K562 (cell line): ENCODE results near the gene ITPRIPL2. TPM values are rescaled to one million over a fixed set of nuclear protein-coding genes. Genes with fewer than 3 reads are reported as not detected.

Source experiments
- ATAC-seq: fragments of 200-7000 bp; cut with Tn5 transposase; 3 replicates; pipeline ENCODE4 v1.9.1; 2020; ENCODE audit warnings: moderate library complexity
- BruUV-seq: library from RNA; stranded (reverse); fragments of 400-500 nt; replicated peaks from 2 replicates; lab custom pipeline; 2021; lab: Mats Ljungman, UMichigan
- CTCF ChIA-PET: fragments of 300-600 bp; formaldehyde crosslinking; extraction: SDS; loops from one replicate; lab custom pipeline; 2021; ENCODE audit warnings: low intra/inter-chr PET ratio; lab: Yijun Ruan, JAX
- POLR2A ChIA-PET: fragments of 300-600, 350-650 bp; sonication (Branson Sonifier 250); formaldehyde crosslinking; extraction: SDS; loops from one replicate; lab custom pipeline; 2021; ENCODE audit warnings: antibody characterized with exemption, inconsistent platforms; lab: Yijun Ruan, JAX
- DNase-seq, 4 experiments: peaks; one replicate each; pipeline versions ENCODE4 v3.0.0 to v3.0.0-alpha.2; 2011 to 2018; ENCODE audit warnings: low spot score in 3 of 4, mixed read lengths in 3 of 4; ENCODE audit errors: extremely low read depth in 1 of 4
- FAIRE-seq: peaks from 2 replicates; lab custom pipeline; 2011; peaks lifted over from hg19 to GRCh38; lab: Jason Lieb, UNC
- H2AFZ ChIP-seq: 2 replicates; pipeline ENCODE4 v1.6.0; 2011; ENCODE audit warnings: low read depth, low read length, control low read depth, inconsistent platforms
- H3K27ac ChIP-seq: fragments of 200-600 bp; 3 replicates; pipeline ENCODE4 v1.8.0; 2011; ENCODE audit warnings: low read depth, mild to moderate bottlenecking, control low read depth, inconsistent platforms, low read length, moderate library complexity, mixed read lengths; ENCODE audit errors: extremely low read depth
- H3K27me3 ChIP-seq, 2 experiments: fragments of 300-600 bp in 1 of 2; 2 replicates in 1 of 2; 3 replicates in 1 of 2; pipeline versions ENCODE4 v1.6.0 to v1.8.0; 2011; ENCODE audit warnings: inconsistent platforms in 2 of 2, low read length in 2 of 2, mild to moderate bottlenecking in 1 of 2, mixed read lengths in 1 of 2, moderate library complexity in 1 of 2; ENCODE audit not compliant: control insufficient read depth in 2 of 2, insufficient read depth in 2 of 2
- H3K36me3 ChIP-seq: fragments of 300-600 bp; 3 replicates; pipeline ENCODE4 v1.8.0; 2011; ENCODE audit warnings: mild to moderate bottlenecking, low read length, inconsistent platforms; ENCODE audit not compliant: control insufficient read depth, insufficient read depth
- H3K4me1 ChIP-seq, 2 experiments: fragments of 200-600 bp in 1 of 2; replicated peaks in 1 of 2; 2 replicates in 1 of 2; 3 replicates in 1 of 2; pipeline versions ENCODE4 v1.5.1 to v1.8.0; 2011; ENCODE audit warnings: inconsistent platforms in 2 of 2, low read length in 2 of 2, mild to moderate bottlenecking in 1 of 2, mixed read lengths in 1 of 2, moderate library complexity in 1 of 2; ENCODE audit not compliant: control insufficient read depth in 2 of 2, insufficient read depth in 2 of 2
- H3K4me2 ChIP-seq: 2 replicates; pipeline ENCODE4 v1.6.1; 2011; ENCODE audit warnings: low read length, control low read depth, inconsistent platforms, mixed read lengths; ENCODE audit not compliant: insufficient read depth
- H3K4me3 ChIP-seq: fragments of 200-600 bp; sonication (generic), shearing (Covaris generic); 2 replicates; pipeline ENCODE4 v1.5.1; 2016; ENCODE audit warnings: control low read depth, inconsistent platforms
- H3K79me2 ChIP-seq: fragments of 200-600 bp; 3 replicates; pipeline ENCODE4 v1.8.0; 2011; ENCODE audit warnings: low read length, inconsistent platforms; ENCODE audit not compliant: control insufficient read depth, insufficient read depth
- H3K9ac ChIP-seq, 2 experiments: 2 replicates each; pipeline versions ENCODE4 v1.6.0 to v1.6.1; 2011; ENCODE audit warnings: low read depth in 2 of 2, low read length in 2 of 2, control low read depth in 1 of 2, inconsistent platforms in 1 of 2, mild to moderate bottlenecking in 1 of 2, mixed read lengths in 1 of 2; ENCODE audit not compliant: insufficient read depth in 1 of 2
- H3K9me1 ChIP-seq: one replicate; pipeline ENCODE4 v1.6.0; 2011; ENCODE audit warnings: inconsistent platforms, mild to moderate bottlenecking, low read length, moderate library complexity; ENCODE audit not compliant: control insufficient read depth, insufficient read depth
- H3K9me3 ChIP-seq: replicated peaks from 2 replicates; pipeline ENCODE4 v1.5.1; 2011; ENCODE audit warnings: low read depth, low read length, inconsistent platforms; ENCODE audit not compliant: control insufficient read depth, insufficient read depth
- H4K20me1 ChIP-seq: replicated peaks from 2 replicates; pipeline ENCODE4 v1.6.1; 2011; ENCODE audit warnings: low read length, inconsistent platforms, mixed read lengths; ENCODE audit not compliant: control insufficient read depth, insufficient read depth
- ARID1B ChIP-seq: fragments of 450-650 bp; IDR thresholded peaks from 2 replicates; pipeline ENCODE4 v1.6.1; 2016; ENCODE audit warnings: antibody characterized with exemption, mild to moderate bottlenecking, inconsistent platforms
- ASH1L ChIP-seq: fragments of 450-650 bp; IDR thresholded peaks from 2 replicates; pipeline ENCODE4 v1.6.1; 2018; ENCODE audit warnings: borderline replicate concordance, mild to moderate bottlenecking, low read depth; ENCODE audit not compliant: partially characterized antibody
- CREB1 ChIP-seq, 2 experiments: sonication (generic) in 1 of 2; formaldehyde crosslinking in 1 of 2; IDR thresholded peaks; 2 replicates each; pipeline versions ENCODE4 v1.6.1 to v1.8.0; 2012 to 2022; ENCODE audit warnings: inconsistent platforms in 1 of 2, mild to moderate bottlenecking in 1 of 2, missing genetic modification reagents in 1 of 2, moderate library complexity in 1 of 2
- EHMT2 ChIP-seq: fragments of 450-650 bp; IDR thresholded peaks from 2 replicates; pipeline ENCODE4 v1.6.1; 2018; ENCODE audit warnings: antibody characterized with exemption
- ESRRA ChIP-seq: fragments of 450-650 bp; IDR thresholded peaks from 2 replicates; pipeline ENCODE4 v1.6.1; 2014; ENCODE audit warnings: low read depth, mild to moderate bottlenecking, moderate library complexity, borderline replicate concordance
- ESRRB ChIP-seq: fragments of 250-450 bp; sonication (Bioruptor Pico); IDR thresholded peaks from 2 replicates; pipeline ENCODE4 v1.5.0; 2020; ENCODE audit warnings: mild to moderate bottlenecking, moderate library complexity, borderline replicate concordance
- ETV6 ChIP-seq, 3 experiments: fragments of 150-350 bp in 1 of 3; sonication (generic) in 1 of 3; formaldehyde crosslinking in 1 of 3; IDR thresholded peaks; 2 replicates each; pipeline versions ENCODE4 v1.6.1 to v1.8.0; 2014 to 2022; ENCODE audit warnings: borderline replicate concordance in 2 of 3, low read depth in 2 of 3, antibody characterized with exemption in 1 of 3, low read length in 1 of 3, mild to moderate bottlenecking in 1 of 3, missing genetic modification reagents in 1 of 3
- HDAC2 ChIP-seq: fragments of 450-650 bp; IDR thresholded peaks from 2 replicates; pipeline ENCODE4 v1.6.1; 2016; ENCODE audit warnings: mild to moderate bottlenecking
- HMG20A ChIP-seq: fragments of 450-650 bp; formaldehyde crosslinking; conservative IDR thresholded peaks from 2 replicates; pipeline ENCODE4 v1.4.0; 2020; ENCODE audit warnings: mild to moderate bottlenecking, mixed read lengths
- NONO ChIP-seq, 2 experiments: fragments of 200-400 bp in 1 of 2; fragments of 450-650 bp in 1 of 2; formaldehyde crosslinking in 1 of 2; IDR thresholded peaks; 2 replicates each; pipeline ENCODE4 v1.6.1; 2017; ENCODE audit warnings: low read depth in 2 of 2, mild to moderate bottlenecking in 2 of 2, moderate library complexity in 2 of 2, low read length in 1 of 2
- PHF21A ChIP-seq: fragments of 450-650 bp; IDR thresholded peaks from 2 replicates; pipeline ENCODE4 v1.6.1; 2017; ENCODE audit warnings: low read depth, borderline replicate concordance
- PTTG1 ChIP-seq: fragments of 450-650 bp; IDR thresholded peaks from 2 replicates; pipeline ENCODE4 v1.6.1; 2016; ENCODE audit warnings: low read depth, mild to moderate bottlenecking, missing genetic modification characterization, missing compliant biosample characterization
- SRF ChIP-seq, 2 experiments: fragments of 250-450, 450-650 bp in 1 of 2; sonication (Bioruptor Pico) in 1 of 2; sonication (generic) in 1 of 2; formaldehyde crosslinking; IDR thresholded peaks; 2 replicates each; pipeline versions ENCODE4 v1.5.0 to v1.5.1; 2020 to 2022; ENCODE audit warnings: mild to moderate bottlenecking in 1 of 2, missing genetic modification reagents in 1 of 2
- TEAD4 ChIP-seq, 2 experiments: sonication (generic) in 1 of 2; formaldehyde crosslinking in 1 of 2; IDR thresholded peaks; 2 replicates each; pipeline versions ENCODE4 v1.6.1 to v1.8.0; 2012 to 2022; ENCODE audit warnings: borderline replicate concordance in 1 of 2, inconsistent platforms in 1 of 2, low read length in 1 of 2, mild to moderate bottlenecking in 1 of 2, missing genetic modification reagents in 1 of 2
- ZFP30 ChIP-seq: fragments of 250-450 bp; sonication (Bioruptor Pico); IDR thresholded peaks from 2 replicates; pipeline ENCODE4 v1.8.0; 2022; ENCODE audit warnings: moderate library complexity, mild to moderate bottlenecking, inconsistent platforms, borderline replicate concordance
- ZNF121 ChIP-seq: sonication (generic); formaldehyde crosslinking; conservative IDR thresholded peaks from 2 replicates; pipeline ENCODE4 v1.8.0; 2022; ENCODE audit warnings: missing genetic modification reagents
- ZNF316 ChIP-seq: fragments of 450-650 bp; IDR thresholded peaks from 2 replicates; pipeline ENCODE4 v1.6.1; 2016
- ZNF384 ChIP-seq: IDR thresholded peaks from 2 replicates; pipeline ENCODE4 v1.6.1; 2012; ENCODE audit warnings: low read depth, low read length, improper control_type of control experiment
- WGBS: fragments of 100-300 bp; shearing (Covaris generic); methylation state at CpG from one replicate; pipeline ENCODE4 v1.1.6; 2016; ENCODE audit warnings: low coverage, mixed read lengths; ENCODE audit not compliant: insufficient coverage; ENCODE audit errors: missing lambda C conversion rate; 5-methylcytosine and 5-hydroxymethylcytosine counted together
- in situ Hi-C: fragments of 300-500 bp; cut with MboI; formaldehyde crosslinking; loops from 4 replicates; pipeline ENCODE4 v1.15.0; 2018; ENCODE audit warnings: inconsistent platforms, mixed read lengths
- intact Hi-C: fragments of 100-400 bp; cut with micrococcal nuclease; formaldehyde crosslinking; loops from 2 replicates; pipeline ENCODE4 v1.14.2; 2022
- polyA plus RNA-seq, 8 experiments: library from polyadenylated mRNA; depleted of rRNA in 4 of 8; stranded (reverse) in 5 of 8; unstranded in 3 of 8; fragments of >200 nt; fragmentation: Nextera tagmentation in 2 of 8; fragmentation: Illumina TruSeq in 1 of 8; extraction: Ambion mirVana in 2 of 8; extraction: Trizol in 1 of 8; gene quantifications; 2 replicates each; pipeline versions ENCODE4 v1.2.1 to v1.2.3, GENCODE V29; 2011 to 2014; ENCODE audit warnings: inconsistent platforms in 1 of 8, missing spikeins in 1 of 8
- total RNA-seq, 7 experiments: library from RNA; depleted of rRNA in 6 of 7; stranded (reverse); fragments of >200 nt in 6 of 7; fragmentation: Illumina TruSeq in 2 of 7; extraction: Trizol in 2 of 7; gene quantifications; 2 replicates each; pipeline versions ENCODE4 v1.2.1 to v1.2.3, GENCODE V29; 2011 to 2021; ENCODE audit warnings: low replicate concordance in 1 of 7
- TF ChIP-seq, protein P1 (sequence below): sonication (generic); formaldehyde crosslinking; IDR thresholded peaks from 2 replicates; pipeline ENCODE4 v1.9.0; 2022; ENCODE audit warnings: mild to moderate bottlenecking, missing genetic modification reagents
- TF ChIP-seq, protein P2 (sequence below): fragments of 200-800 bp; sonication (Bioruptor generic); IDR thresholded peaks from 2 replicates; pipeline ENCODE4 v1.6.1; 2017; ENCODE audit warnings: missing genetic modification characterization, missing compliant biosample characterization

ITPRIPL2 gene
- total and polyA plus RNA-seq, 9 of the 15 experiments (the other 6 are each of a cell fraction or from before 2014, with no cell fraction given) = 0.04 to 2.2 (median 0.58) TPM

DNA sequence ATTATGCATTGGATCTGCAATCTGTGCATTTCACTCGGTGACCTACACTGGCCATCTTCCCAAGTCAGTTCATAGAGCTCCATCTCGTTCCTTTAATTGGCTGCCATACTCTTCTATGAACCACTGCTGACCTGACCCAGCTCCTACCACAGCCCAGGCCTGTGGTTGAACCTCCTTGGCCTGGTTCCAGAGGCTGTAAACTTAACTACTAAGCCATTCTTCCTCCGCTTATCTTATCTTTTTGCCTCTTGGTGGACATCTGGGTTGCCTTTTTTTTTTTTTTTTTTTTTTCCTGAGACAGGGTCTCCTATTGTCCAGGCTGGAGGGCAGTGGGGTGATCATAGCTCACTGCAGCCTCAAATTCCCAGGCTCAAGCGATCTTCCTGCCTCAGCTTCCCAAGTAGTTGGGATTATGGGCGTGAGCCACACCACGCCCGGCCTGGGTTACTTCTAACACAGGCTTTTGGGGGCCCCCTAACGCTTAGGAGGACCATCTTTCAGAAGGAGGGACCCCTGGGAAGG is 28.0 kb upstream of the ITPRIPL2 start:
- Histone ChIP-seq H3K4me2 (peak overlapping the region; percentile 82), H3K79me2 (no peaks in the 10 kb centered on the region), H3K9me1 (no peaks in the 10 kb centered on the region), H4K20me1 (no peaks in the 10 kb centered on the region), H2AFZ (no peak overlapping the region), H3K4me3 (no peak overlapping the region), H3K27ac (no peak overlapping the region), H3K36me3 (no peaks in the 10 kb centered on the region), H3K9ac (no peak overlapping the region), H3K9me3 (no peaks in the 10 kb centered on the region), H3K27me3 (no peaks in the 10 kb centered on the region), H3K4me1 (peaks cover 10 to 13% of the 10 kb centered on the region in 2 experiments; a peak in 4 of 5 replicates)
- in situ Hi-C loops (loop anchor here (5.0 to 10.0 kb wide), 2 partner anchors 292 to 429 kb away; no protein-coding TSS in a partner anchor), intact Hi-C loops (loop anchor here (1.0 to 5.0 kb wide), 4 partner anchors 81 to 290 kb away; partner anchors contain the start of gene TMC7)
- ChIA-PET POLR2A (interaction anchor here (0.6 to 1.8 kb wide), 9 partner anchors 13 to 439 kb away, joined by 3 to 7 read pairs (median 4); partner anchors contain the start of gene CLEC19A), CTCF (interaction anchor here (1.5 to 2.7 kb wide), 4 partner anchors 81 to 416 kb away, joined by 4 to 29 read pairs (median 14); no protein-coding TSS in a partner anchor)
- FAIRE-seq (peak; percentile 93), DNase-seq (peak; percentile 66 to 86 (median 70)), ATAC-seq (peak; percentile 76)
- no TSS peak for BruUV-seq
- WGBS = 1% methylated on average over 8 of the region's 8 CpGs
- no peak for TF ChIP-seq EHMT2
- TF ChIP-seq ESRRA = peak; percentile 73; the same call in 1 of the 2 replicates
- TF ChIP-seq ZNF121 (CRISPR knock-in tag) = no peak
- no peak for TF ChIP-seq NONO (IDR thresholded peaks at IDR 0.05; ENCODE audit: low read depth in 2 of 2, low read length in 1 of 2)
- no peak for TF ChIP-seq ETV6 (IDR thresholded peaks at IDR 0.05; ENCODE audit: borderline replicate concordance in 1 of 2, low read depth in 2 of 2, low read length in 1 of 2)
- TF ChIP-seq ETV6 (CRISPR knock-in tag; IDR thresholded peaks at IDR 0.05; ENCODE audit: borderline replicate concordance) = no peak
- no peak for TF ChIP-seq PTTG1 (tag)
- TF ChIP-seq, protein P1, sequence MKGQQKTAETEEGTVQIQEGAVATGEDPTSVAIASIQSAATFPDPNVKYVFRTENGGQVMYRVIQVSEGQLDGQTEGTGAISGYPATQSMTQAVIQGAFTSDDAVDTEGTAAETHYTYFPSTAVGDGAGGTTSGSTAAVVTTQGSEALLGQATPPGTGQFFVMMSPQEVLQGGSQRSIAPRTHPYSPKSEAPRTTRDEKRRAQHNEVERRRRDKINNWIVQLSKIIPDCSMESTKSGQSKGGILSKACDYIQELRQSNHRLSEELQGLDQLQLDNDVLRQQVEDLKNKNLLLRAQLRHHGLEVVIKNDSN (CRISPR knock-in tag) = no peak
- no peak for TF ChIP-seq HMG20A (CRISPR knock-in tag)
- TF ChIP-seq, protein P2, sequence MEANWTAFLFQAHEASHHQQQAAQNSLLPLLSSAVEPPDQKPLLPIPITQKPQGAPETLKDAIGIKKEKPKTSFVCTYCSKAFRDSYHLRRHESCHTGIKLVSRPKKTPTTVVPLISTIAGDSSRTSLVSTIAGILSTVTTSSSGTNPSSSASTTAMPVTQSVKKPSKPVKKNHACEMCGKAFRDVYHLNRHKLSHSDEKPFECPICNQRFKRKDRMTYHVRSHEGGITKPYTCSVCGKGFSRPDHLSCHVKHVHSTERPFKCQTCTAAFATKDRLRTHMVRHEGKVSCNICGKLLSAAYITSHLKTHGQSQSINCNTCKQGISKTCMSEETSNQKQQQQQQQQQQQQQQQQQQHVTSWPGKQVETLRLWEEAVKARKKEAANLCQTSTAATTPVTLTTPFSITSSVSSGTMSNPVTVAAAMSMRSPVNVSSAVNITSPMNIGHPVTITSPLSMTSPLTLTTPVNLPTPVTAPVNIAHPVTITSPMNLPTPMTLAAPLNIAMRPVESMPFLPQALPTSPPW (CRISPR knock-in tag) = peak; percentile 28; the same call in 1 of the 2 replicates
- peak; percentile 96 for TF ChIP-seq ZNF384
- TF ChIP-seq ZNF316 = no peak
- no peak for TF ChIP-seq ESRRB (CRISPR knock-in tag)
- TF ChIP-seq HDAC2 = peak; percentile 67; the same call in 1 of the 2 replicates
- TF ChIP-seq PHF21A = 0 out of 2 replicates have a peak, but pooled peaks have one; percentile 18
- no peak for TF ChIP-seq SRF (CRISPR knock-in tag; IDR thresholded peaks at IDR 0.05)
- no peak for TF ChIP-seq ZFP30 (CRISPR knock-in tag)
- TF ChIP-seq TEAD4 (IDR thresholded peaks at IDR 0.05; ENCODE audit: low read length) = peak; percentile 81
- TF ChIP-seq TEAD4 (CRISPR knock-in tag; IDR thresholded peaks at IDR 0.05; ENCODE audit: borderline replicate concordance) = no peak
- no peak for TF ChIP-seq ASH1L
- TF ChIP-seq CREB1 (IDR thresholded peaks at IDR 0.05) = no peak
- no peak for TF ChIP-seq CREB1 (CRISPR knock-in tag; IDR thresholded peaks at IDR 0.05)
- peak; percentile 83 for TF ChIP-seq ARID1B
